ENCODE data around the gene DOCK9.
A peak's percentile ranks its signal among the peaks of the same experiment; 100 is the strongest.

DOCK9 gene, protein sequence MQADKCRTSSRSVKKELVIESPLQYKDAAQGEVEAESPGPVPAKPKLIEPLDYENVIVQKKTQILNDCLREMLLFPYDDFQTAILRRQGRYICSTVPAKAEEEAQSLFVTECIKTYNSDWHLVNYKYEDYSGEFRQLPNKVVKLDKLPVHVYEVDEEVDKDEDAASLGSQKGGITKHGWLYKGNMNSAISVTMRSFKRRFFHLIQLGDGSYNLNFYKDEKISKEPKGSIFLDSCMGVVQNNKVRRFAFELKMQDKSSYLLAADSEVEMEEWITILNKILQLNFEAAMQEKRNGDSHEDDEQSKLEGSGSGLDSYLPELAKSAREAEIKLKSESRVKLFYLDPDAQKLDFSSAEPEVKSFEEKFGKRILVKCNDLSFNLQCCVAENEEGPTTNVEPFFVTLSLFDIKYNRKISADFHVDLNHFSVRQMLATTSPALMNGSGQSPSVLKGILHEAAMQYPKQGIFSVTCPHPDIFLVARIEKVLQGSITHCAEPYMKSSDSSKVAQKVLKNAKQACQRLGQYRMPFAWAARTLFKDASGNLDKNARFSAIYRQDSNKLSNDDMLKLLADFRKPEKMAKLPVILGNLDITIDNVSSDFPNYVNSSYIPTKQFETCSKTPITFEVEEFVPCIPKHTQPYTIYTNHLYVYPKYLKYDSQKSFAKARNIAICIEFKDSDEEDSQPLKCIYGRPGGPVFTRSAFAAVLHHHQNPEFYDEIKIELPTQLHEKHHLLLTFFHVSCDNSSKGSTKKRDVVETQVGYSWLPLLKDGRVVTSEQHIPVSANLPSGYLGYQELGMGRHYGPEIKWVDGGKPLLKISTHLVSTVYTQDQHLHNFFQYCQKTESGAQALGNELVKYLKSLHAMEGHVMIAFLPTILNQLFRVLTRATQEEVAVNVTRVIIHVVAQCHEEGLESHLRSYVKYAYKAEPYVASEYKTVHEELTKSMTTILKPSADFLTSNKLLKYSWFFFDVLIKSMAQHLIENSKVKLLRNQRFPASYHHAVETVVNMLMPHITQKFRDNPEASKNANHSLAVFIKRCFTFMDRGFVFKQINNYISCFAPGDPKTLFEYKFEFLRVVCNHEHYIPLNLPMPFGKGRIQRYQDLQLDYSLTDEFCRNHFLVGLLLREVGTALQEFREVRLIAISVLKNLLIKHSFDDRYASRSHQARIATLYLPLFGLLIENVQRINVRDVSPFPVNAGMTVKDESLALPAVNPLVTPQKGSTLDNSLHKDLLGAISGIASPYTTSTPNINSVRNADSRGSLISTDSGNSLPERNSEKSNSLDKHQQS (N-terminal part only)

DNA sequence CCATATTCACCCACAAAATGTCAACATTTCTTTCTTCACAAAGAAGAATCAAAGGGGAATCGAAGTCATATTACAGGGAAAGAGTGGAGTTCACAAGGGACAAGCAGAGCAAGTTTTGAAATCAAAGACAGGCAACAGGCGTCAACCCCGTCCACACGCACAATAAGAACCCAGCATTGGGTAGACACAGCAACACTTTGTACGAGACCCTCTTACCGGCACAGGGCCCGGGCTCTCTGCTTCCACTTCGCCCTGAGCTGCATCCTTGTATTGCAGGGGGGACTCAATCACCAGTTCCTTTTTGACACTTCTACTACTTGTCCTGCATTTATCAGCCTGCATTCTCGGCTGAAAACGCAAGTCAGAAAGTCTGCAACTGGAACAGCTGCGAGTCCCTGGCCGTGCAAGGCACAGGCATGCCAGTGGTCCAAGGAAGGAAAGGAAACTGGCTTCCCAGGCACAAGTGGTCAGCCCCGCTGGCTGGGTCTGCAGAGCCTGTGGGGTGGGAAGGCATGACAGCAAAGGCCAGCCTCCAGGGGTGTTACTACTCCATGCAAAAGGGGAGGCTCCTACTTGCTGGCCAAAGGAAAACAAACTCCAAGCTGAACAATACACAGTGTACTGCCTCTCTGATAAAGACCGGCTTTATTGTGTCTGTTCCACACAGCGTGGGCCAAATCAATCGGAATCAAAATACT lies at the start of gene DOCK9:
Gene DOCK9 (minus strand): TSS at position 497 of the 698 bp plus-strand sequence. CDS start 155 bp downstream, at position 342.
- DNase-seq: peak in 1 of 2 experiments; percentile 17

DNA sequence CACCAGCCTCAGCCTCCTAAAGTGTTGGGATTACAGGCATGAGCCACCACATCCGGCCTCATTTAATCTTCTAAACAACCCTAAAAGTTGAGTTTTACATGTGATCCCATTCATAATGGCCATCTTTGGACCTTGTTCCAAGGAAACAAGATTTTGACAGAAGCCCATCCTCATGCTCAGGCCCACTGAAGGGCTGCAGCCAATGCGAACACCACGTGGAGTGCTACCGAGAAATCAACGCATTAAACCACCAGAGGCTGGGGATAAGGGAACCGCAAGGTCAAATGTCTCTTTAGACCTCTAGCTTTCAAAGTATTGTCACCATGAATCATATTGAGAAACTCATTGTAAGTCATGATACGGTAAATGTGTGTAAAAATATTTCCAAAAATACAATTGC lies 49.4 kb upstream of the DOCK9 start:
- DNase-seq: no peak

DNA sequence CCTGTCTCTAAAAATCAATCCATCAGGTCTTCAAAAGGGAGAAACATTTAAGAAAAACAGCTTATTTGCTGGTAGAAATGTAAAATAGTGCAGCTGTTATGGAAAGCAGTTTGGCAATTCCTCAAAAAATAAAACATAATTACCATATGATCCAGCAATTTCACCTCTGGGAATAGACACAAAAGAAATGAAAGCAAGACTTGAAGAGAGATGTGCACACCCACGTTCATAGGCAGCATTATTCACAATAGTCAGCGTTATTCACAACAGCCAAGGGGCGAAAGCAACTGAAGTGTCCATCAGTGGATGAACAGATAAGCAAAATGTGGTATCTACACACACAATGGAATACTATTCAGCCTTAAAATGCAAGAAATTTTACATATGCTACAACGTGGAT lies 45.1 kb upstream of the DOCK9 start:
- peak; percentile 68 to 70 for DNase-seq

- DNase-seq: no peak
Measured at GRCh38 chr13:99018418-99019180, 40.7 kb upstream of the DOCK9 start.

- DNase-seq: peak in 1 of 2 experiments; percentile 33
Measured at GRCh38 chr13:99015606-99016490, 38.0 kb upstream of the DOCK9 start.

DNA sequence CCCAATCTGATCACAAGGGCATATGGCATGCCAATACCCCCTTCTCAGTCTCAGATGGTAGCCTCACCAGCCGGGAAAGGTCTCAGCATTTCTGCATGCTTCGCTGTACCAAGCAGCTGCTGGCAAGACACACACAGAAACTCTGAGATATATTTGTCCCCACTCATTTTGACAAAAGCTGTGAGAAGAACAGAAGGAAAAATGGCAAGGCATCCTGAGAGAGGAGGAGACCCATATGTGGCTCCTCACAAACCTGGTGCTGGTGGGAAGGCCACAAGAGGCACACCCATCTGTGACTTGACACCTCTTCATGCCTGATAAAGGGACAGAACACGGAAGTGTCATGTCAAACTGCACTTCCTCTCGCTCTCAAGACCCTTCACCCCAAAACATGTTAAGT lies 36.7 kb upstream of the DOCK9 start:
- no peak for DNase-seq

DNA sequence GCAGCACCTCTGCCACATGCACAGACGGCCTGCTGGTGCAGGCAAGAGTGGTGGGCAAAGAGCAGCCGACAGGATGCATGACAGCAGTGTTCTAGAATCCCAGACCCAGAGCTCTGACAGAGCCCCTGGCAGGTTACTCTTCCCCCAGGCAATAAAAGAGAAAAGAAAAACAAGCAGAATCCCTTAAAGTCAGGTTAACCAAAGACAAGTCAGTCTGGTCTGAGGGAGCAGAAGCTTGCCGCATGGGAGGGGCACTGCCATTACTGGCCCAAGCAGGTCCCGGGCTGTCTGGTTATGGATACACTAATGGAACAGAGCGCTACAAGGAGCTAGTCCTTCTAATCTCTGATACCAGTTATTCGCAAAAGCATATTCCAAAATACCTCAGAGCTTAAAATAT lies 36.1 kb upstream of the DOCK9 start:
- DNase-seq: no peak

DNA sequence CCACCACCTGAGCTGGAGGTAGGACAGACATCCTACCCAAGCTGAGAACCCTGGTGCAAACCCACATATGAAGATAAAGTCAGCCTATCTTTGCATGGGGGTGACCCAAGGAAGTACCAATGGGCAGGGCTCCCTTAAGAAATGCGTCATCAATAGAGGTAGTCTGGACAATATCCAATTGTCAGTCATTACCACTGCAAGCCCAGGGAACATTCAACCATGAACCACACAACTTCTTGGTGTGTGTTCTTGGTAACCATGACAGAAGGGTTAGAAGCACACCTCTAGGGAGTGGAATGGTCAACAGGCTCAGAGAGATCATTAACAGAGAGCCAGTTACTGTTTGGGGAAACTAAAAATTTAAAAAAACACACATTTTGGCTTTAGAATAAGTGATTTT lies 34.7 kb upstream of the DOCK9 start:
- DNase-seq: no peak

DNA sequence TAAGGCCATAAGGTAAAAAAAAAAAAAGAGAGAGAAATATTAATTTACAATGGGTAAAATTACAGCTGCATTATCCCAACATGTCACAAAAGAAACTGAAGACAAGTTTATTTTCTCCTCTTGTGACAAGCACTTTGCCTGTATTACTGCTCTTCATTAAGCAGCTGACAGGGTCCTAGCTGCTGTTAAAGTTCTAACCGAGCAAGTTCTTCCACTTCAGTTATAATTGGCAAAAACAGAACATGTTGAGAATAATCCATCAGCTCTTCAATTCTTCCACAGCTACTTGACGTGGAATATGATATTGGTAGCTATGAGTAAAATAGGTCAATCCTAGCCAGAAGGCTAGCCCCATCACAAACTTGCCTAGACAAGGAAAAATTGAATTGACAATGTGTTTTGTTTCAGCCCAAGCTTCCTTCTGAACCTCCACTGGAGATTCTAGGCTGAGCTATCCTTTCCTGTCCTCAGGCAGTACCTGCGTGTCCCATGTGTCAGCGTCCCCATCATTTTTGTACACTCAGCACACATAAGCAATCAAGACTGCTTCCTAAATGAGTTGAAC lies 32.2 kb upstream of the DOCK9 start:
- no peak for DNase-seq

- DNase-seq: no peak
Measured at GRCh38 chr13:99008577-99008976, 30.7 kb upstream of the DOCK9 start.

- no peak for DNase-seq
Measured at GRCh38 chr13:99007414-99007986, 29.6 kb upstream of the DOCK9 start.

- DNase-seq: no peak
Measured at GRCh38 chr13:99005609-99006008, 27.7 kb upstream of the DOCK9 start.

DNA sequence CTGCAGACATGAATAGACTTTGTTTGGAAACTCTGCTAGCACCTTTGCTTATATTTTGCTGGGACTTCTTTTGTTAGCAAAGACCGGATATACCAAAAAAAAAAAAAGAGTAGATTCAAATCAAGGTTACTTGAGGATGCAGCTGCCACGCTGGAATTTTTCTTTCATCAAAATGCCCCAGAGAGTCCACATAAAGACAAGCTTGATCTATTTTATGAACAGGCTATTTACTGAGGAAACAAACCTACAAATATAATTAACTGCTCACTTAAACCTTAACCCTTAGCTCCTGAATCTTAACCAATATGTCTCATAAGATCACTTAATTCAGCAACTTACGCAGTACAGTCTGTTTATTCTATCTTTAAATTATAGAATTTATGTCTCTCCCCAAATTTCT lies 27.1 kb upstream of the DOCK9 start:
- DNase-seq: no peak

DNA sequence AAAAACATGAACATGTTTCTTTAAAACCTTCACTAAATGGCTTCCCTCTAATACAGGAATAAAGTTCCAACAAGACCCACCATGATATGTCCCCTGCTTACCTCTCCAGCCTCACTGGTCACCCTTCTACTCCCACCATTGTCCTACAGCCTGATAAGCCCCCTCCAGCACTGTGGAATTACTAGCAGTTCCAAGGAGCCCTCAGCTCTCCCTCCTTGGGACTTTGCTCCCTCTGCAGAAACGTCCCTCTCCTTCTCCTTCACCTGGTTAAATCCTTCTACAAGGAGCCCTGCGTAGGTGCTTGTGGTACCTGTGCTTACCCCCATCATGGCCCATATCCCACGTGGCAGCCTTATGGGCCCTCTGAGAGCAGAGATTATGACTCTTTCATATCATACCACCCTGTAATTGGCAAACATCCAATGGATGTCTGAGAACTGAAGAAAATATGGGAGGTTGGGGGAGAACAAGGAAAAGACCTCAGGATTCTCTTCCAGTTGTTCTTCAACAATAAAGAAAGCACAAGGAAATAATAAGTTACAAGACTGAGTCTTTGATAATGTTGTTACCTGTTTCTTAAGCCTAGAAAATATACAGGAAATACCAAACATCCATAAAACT lies 26.1 kb upstream of the DOCK9 start:
- DNase-seq: no peak

GRCh38 chr13:99003186-99003585 lies 25.3 kb upstream of the DOCK9 start:
- DNase-seq: no peak

GRCh38 chr13:99002172-99002710 lies 24.4 kb upstream of the DOCK9 start:
- no peak for DNase-seq

DNA sequence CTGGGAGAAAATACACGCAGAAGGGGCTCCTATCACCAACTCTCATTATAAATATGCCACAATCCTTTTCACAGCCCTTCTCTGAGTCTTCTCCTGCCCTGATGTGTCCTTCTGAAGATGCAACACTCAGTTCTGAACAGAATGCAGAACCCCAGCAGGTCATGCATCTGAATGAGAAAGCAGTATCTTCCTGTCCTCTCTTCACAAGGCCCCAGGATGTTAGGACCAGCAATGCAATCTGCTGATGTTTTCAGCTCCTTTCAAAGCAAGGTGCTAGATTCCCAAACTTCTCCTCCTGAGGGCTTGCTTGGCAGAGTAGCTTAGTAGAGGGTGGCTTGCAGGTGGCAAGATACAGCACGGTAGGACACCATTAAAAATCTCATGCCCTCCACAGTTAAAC lies 22.3 kb upstream of the DOCK9 start:
- no peak for DNase-seq

- no peak for DNase-seq
Measured at GRCh38 chr13:98999639-98999952, 21.7 kb upstream of the DOCK9 start.
